ENCODE data around the gene ALAS1.

- TF ChIP-seq POLR2A (IDR thresholded peaks at IDR 0.05), result no peak
- TF ChIP-seq CTCF (IDR thresholded peaks at IDR 0.05), result no peak
Measured at GRCh38 chr3:52256622-52257021, 58.7 kb downstream of the ALAS1 start.

Measured in ovary (tissue), 3 donors.